ENCODE data around the gene HEMK1. TPM values are rescaled to one million over a fixed set of nuclear protein-coding genes. Genes with fewer than 3 reads are reported as not detected.
A peak's percentile ranks its signal among the peaks of the same experiment; 100 is the strongest.

The HEMK1 gene
- total RNA-seq = 16.8 TPM

GRCh38 chr3:50568947-50569749, at the start of gene HEMK1:
Gene HEMK1 (plus strand): TSS chr3:50569522. CDS start chr3:50571105, 1,583 bp downstream.
- ATAC-seq (peak; percentile 87), DNase-seq (ENCODE audit: low spot score) (peak; percentile 98)

GRCh38 chr3:50520849-50521248, 48.5 kb upstream of the HEMK1 start:
- DNase-seq (ENCODE audit: low spot score) (no peak), ATAC-seq (no peak)

- no peak for ATAC-seq
- DNase-seq (ENCODE audit: low spot score) = no peak
Observed at GRCh38 chr3:50521572-50521971, 47.8 kb upstream of the HEMK1 start.

- ATAC-seq (no peak), DNase-seq (ENCODE audit: low spot score) (no peak)
Observed at GRCh38 chr3:50523279-50523811, 46.0 kb upstream of the HEMK1 start.

GRCh38 chr3:50524746-50525145, 44.6 kb upstream of the HEMK1 start:
- DNase-seq (ENCODE audit: low spot score) = no peak
- no peak for ATAC-seq

GRCh38 chr3:50525191-50525910, 44.0 kb upstream of the HEMK1 start:
- ATAC-seq = no peak
- no peak for DNase-seq (ENCODE audit: low spot score)

GRCh38 chr3:50525987-50526386, 43.3 kb upstream of the HEMK1 start:
- DNase-seq (ENCODE audit: low spot score) (no peak), ATAC-seq (peak; percentile 66)

- DNase-seq (ENCODE audit: low spot score) = no peak
- no peak for ATAC-seq
Observed at GRCh38 chr3:50530001-50530970, 39.0 kb upstream of the HEMK1 start.

- DNase-seq (ENCODE audit: low spot score) = no peak
- no peak for ATAC-seq
Observed at GRCh38 chr3:50531201-50531600, 38.1 kb upstream of the HEMK1 start.

GRCh38 chr3:50532062-50532705, 37.1 kb upstream of the HEMK1 start:
- ATAC-seq = no peak
- no peak for DNase-seq (ENCODE audit: low spot score)

- no peak for ATAC-seq
- DNase-seq (ENCODE audit: low spot score) = no peak
Observed at GRCh38 chr3:50533316-50533715, 36.0 kb upstream of the HEMK1 start.

GRCh38 chr3:50533807-50534461, 35.4 kb upstream of the HEMK1 start:
- no peak for ATAC-seq
- no peak for DNase-seq (ENCODE audit: low spot score)

- DNase-seq (ENCODE audit: low spot score) (no peak), ATAC-seq (no peak)
Observed at GRCh38 chr3:50534681-50535330, 34.5 kb upstream of the HEMK1 start.

GRCh38 chr3:50536471-50537180, 32.7 kb upstream of the HEMK1 start:
- DNase-seq (ENCODE audit: low spot score) (no peak), ATAC-seq (no peak)

- no peak for ATAC-seq
- DNase-seq (ENCODE audit: low spot score) = no peak
Observed at GRCh38 chr3:50537421-50538129, 31.7 kb upstream of the HEMK1 start.

- DNase-seq (ENCODE audit: low spot score) (no peak), ATAC-seq (no peak)
Observed at GRCh38 chr3:50539356-50540286, 29.7 kb upstream of the HEMK1 start.
